Measurements from ENCODE around the gene IRX1. TPM values are rescaled to one million over a fixed set of nuclear protein-coding genes. Genes with fewer than 3 reads are reported as not detected.

The IRX1 gene
- total RNA-seq, 1 experiment from 2014 or later = 4.1 TPM

GRCh38 chr5:3597167-3598007 lies 1.8 kb downstream of the IRX1 start:
- Histone ChIP-seq H3K9ac (ENCODE audit: extremely low read depth, insufficient read length, low read length) (no peak overlapping the region), H2BK120ac (ENCODE audit: low read depth, low read length, poor library complexity, severe bottlenecking) (no peak overlapping the region)
- no CpG with 5 or more reads among the region's 42 CpGs for WGBS (ENCODE audit: extremely low coverage, insufficient read length, low lambda C conversion rate)

More at GRCh38 chr5:3597167-3598007, 1.8 kb downstream of the IRX1 start:
- Histone ChIP-seq H3K27me3 (ENCODE audit: insufficient read depth, low read length) (peaks cover 82% of the 10 kb centered on the region), H3K4me2 (ENCODE audit: insufficient read depth, insufficient read length, low read length) (peak overlapping the region; percentile 28), H3K79me2 (ENCODE audit: insufficient read depth, low read length) (no peaks in the 10 kb centered on the region), H3K23me2 (ENCODE audit: insufficient read length, low read depth, low read length, poor library complexity, severe bottlenecking) (peaks cover 19% of the 10 kb centered on the region), H2BK12ac (ENCODE audit: insufficient read length, low read depth, low read length) (no peak overlapping the region), H2BK5ac (ENCODE audit: insufficient read length, low read length) (no peak overlapping the region), H3K4ac (ENCODE audit: low read depth, low read length) (no peak overlapping the region), H3K4me1 (ENCODE audit: insufficient read depth, low read length) (0 out of 2 replicates have a peak, but pooled peaks cover 2% of the 10 kb centered on the region), H3K14ac (ENCODE audit: insufficient read depth, low read length) (no peak overlapping the region), H3K9me3 (ENCODE audit: control insufficient read depth, low read depth, low read length) (no peaks in the 10 kb centered on the region), H3T11ph (ENCODE audit: low read length) (no peak overlapping the region), H2AK5ac (ENCODE audit: insufficient read length, low read length) (no peak overlapping the region), H4K8ac (replicated peaks; ENCODE audit: insufficient read length, low read depth, low read length) (no peak overlapping the region), H2BK20ac (ENCODE audit: low read depth, low read length, poor library complexity, severe bottlenecking) (no peak overlapping the region), H4K91ac (ENCODE audit: insufficient read length, low read depth, low read length) (no peak overlapping the region), H2BK15ac (ENCODE audit: low read depth, low read length) (no peak overlapping the region), H3K27ac (ENCODE audit: insufficient read length, low read depth, low read length) (no peak overlapping the region), H4K5ac (ENCODE audit: insufficient read length, low read depth, low read length) (no peak overlapping the region), H3K56ac (ENCODE audit: insufficient read length, low read depth, low read length) (no peak overlapping the region), H3K23ac (ENCODE audit: insufficient read length, low read depth, low read length) (no peak overlapping the region), H2AFZ (ENCODE audit: low read length) (no peak overlapping the region), H4K20me1 (ENCODE audit: control insufficient read depth, insufficient read depth, insufficient read length) (no peaks in the 10 kb centered on the region), H3K79me1 (ENCODE audit: insufficient read depth, low read depth, low read length, poor library complexity, severe bottlenecking) (no peaks in the 10 kb centered on the region), H3K18ac (ENCODE audit: insufficient read length, low read depth, low read length) (no peak overlapping the region)
- Mint-ChIP-seq H3K4me1 (peaks cover 45 to 56% of the 10 kb centered on the region in 2 experiments), H3K4me3 (peak overlapping the region; percentile 59 to 77), H3K9me3 (peaks cover 3 to 10% of the 10 kb centered on the region in 2 experiments; a peak in 2 of 5 replicates), H3K27me3 (ENCODE audit: low read depth) (peaks cover 93% of the 10 kb centered on the region), H3K36me3 (ENCODE audit: insufficient read depth in 1 of 3, low read depth in 3 of 3) (peaks cover 0 to 2% (median 0%) of the 10 kb centered on the region in 3 experiments; a peak in 2 of 7 replicates), H3K27ac (no peak overlapping the region)
- DNase-seq = peak; percentile 33
- no peak for TF ChIP-seq CTCF (conservative IDR thresholded peaks at IDR 0.05)

Data from H9 (cell line).